Hepatocyte (in vitro differentiated cells): ENCODE results near the gene SOWAHA. TPM values are rescaled to one million over a fixed set of nuclear protein-coding genes. Genes with fewer than 3 reads are reported as not detected.

ENCODE experiments used
- DNase-seq: peaks from one replicate; pipeline ENCODE4 v3.0.0-alpha.2; 2016; ENCODE audit warnings: low spot score
- H2AFZ ChIP-seq: fragments of 200-600 bp; sonication (generic); 2 replicates; pipeline ENCODE4 v1.6.0; 2016; ENCODE audit warnings: antibody characterized with exemption, mild to moderate bottlenecking
- H3K27ac ChIP-seq: fragments of 200-600 bp; sonication (generic); 2 replicates; pipeline ENCODE4 v1.5.1; 2016; ENCODE audit warnings: mild to moderate bottlenecking
- H3K27me3 ChIP-seq: fragments of 200-600 bp; sonication (generic); 2 replicates; pipeline ENCODE4 v1.6.1; 2016
- H3K36me3 ChIP-seq: fragments of 200-600 bp; sonication (generic); replicated peaks from 2 replicates; pipeline ENCODE4 v1.5.1; 2016; ENCODE audit warnings: low read depth; ENCODE audit not compliant: insufficient read depth
- H3K4me1 ChIP-seq: fragments of 200-600 bp; sonication (generic); 2 replicates; pipeline ENCODE4 v1.5.1; 2016; ENCODE audit warnings: mild to moderate bottlenecking, moderate library complexity; ENCODE audit not compliant: insufficient read depth
- H3K4me2 ChIP-seq: fragments of 200-600 bp; sonication (generic); 2 replicates; pipeline ENCODE4 v1.6.0; 2016
- H3K4me3 ChIP-seq: fragments of 200-600 bp; sonication (generic); 2 replicates; pipeline ENCODE4 v1.5.1; 2016; ENCODE audit warnings: mild to moderate bottlenecking
- H3K79me2 ChIP-seq: fragments of 200-600 bp; sonication (generic); 2 replicates; pipeline ENCODE4 v1.6.0; 2017; ENCODE audit warnings: mild to moderate bottlenecking
- H3K9me2 ChIP-seq: fragments of 200-600 bp; sonication (generic); replicated peaks from 2 replicates; pipeline ENCODE4 v1.6.0; 2017; ENCODE audit warnings: mild to moderate bottlenecking; ENCODE audit not compliant: insufficient read depth
- H3K9me3 ChIP-seq: fragments of 200-600 bp; sonication (generic); 2 replicates; pipeline ENCODE4 v1.5.1; 2016; ENCODE audit warnings: low read depth, mild to moderate bottlenecking
- H4K20me1 ChIP-seq: fragments of 200-600 bp; sonication (generic); 2 replicates; pipeline ENCODE4 v1.6.0; 2016; ENCODE audit warnings: mild to moderate bottlenecking; ENCODE audit not compliant: insufficient read depth, poor library complexity, severe bottlenecking
- CTCF ChIP-seq: fragments of 200-600 bp; sonication (generic); IDR thresholded peaks from 2 replicates; pipeline ENCODE4 v1.5.1; 2016; ENCODE audit warnings: antibody characterized with exemption, mild to moderate bottlenecking; ENCODE audit not compliant: poor library complexity
- EZH2 ChIP-seq: fragments of 200-600 bp; sonication (generic); IDR thresholded peaks from 2 replicates; pipeline ENCODE4 v1.6.1; 2016; ENCODE audit warnings: antibody characterized with exemption, mild to moderate bottlenecking, borderline replicate concordance
- EZH2phosphoT487 ChIP-seq: fragments of 200-600 bp; sonication (generic); IDR thresholded peaks from one replicate; pipeline ENCODE4 v1.6.1; 2018; ENCODE audit warnings: antibody characterized with exemption, mild to moderate bottlenecking, low read depth, moderate library complexity; ENCODE audit not compliant: unreplicated experiment, severe bottlenecking
- WGBS: methylation state at CpG from one replicate; pipeline ENCODE4 v1.1.6; 2016; ENCODE audit warnings: low lambda C conversion rate; ENCODE audit errors: missing lambda C conversion rate; 5-methylcytosine and 5-hydroxymethylcytosine counted together
- polyA plus RNA-seq: library from polyadenylated mRNA; unstranded; fragments of >200 nt; fragmentation: Nextera tagmentation; extraction: Ambion mirVana; gene quantifications from 2 replicates; pipeline ENCODE4 v1.2.1, GENCODE V29; 2016
- total RNA-seq: library from RNA; depleted of rRNA; stranded (reverse); fragments of >200 nt; gene quantifications from 2 replicates; pipeline ENCODE4 v1.2.3, GENCODE V29; 2014

The SOWAHA gene
- total and polyA plus RNA-seq, 2 experiments from 2014 or later = 6.8 to 11.4 TPM

- WGBS = 93% methylated on average over 3 of the region's 3 CpGs
- H3K4me3 ChIP-seq = no peak overlapping the region
- H3K9me2 ChIP-seq = no peaks in the 10 kb centered on the region
- no peak overlapping the region for H3K4me2 ChIP-seq
- TF ChIP-seq CTCF (no peak), EZH2 (no peak), EZH2phosphoT487 (no peak)
- no peak overlapping the region for H3K27ac ChIP-seq
- no peaks in the 10 kb centered on the region for H3K27me3 ChIP-seq
- H3K4me1 ChIP-seq = peaks cover 7% of the 10 kb centered on the region
- no peaks in the 10 kb centered on the region for H3K9me3 ChIP-seq
- H4K20me1 ChIP-seq = no peaks in the 10 kb centered on the region
- H3K79me2 ChIP-seq = no peaks in the 10 kb centered on the region
- DNase-seq = no peak
- H3K36me3 ChIP-seq = no peaks in the 10 kb centered on the region
- H2AFZ ChIP-seq = no peak overlapping the region
Measured at GRCh38 chr5:132856011-132856410, 42.9 kb downstream of the SOWAHA start.

- Histone ChIP-seq H2AFZ (no peak overlapping the region), H3K27ac (no peak overlapping the region), H3K9me3 (no peaks in the 10 kb centered on the region), H3K4me2 (no peak overlapping the region), H3K36me3 (no peaks in the 10 kb centered on the region), H3K27me3 (no peaks in the 10 kb centered on the region), H3K4me3 (no peak overlapping the region), H3K9me2 (no peaks in the 10 kb centered on the region), H3K4me1 (no peaks in the 10 kb centered on the region), H3K79me2 (no peaks in the 10 kb centered on the region), H4K20me1 (no peaks in the 10 kb centered on the region)
- 91% methylated on average over 2 of the region's 2 CpGs for WGBS
- TF ChIP-seq EZH2phosphoT487 = no peak
- TF ChIP-seq EZH2 = no peak
- no peak for TF ChIP-seq CTCF
- no peak for DNase-seq
Measured at GRCh38 chr5:132859889-132860437, 46.9 kb downstream of the SOWAHA start.

- WGBS = 78% methylated on average over 5 of the region's 5 CpGs
- Histone ChIP-seq H3K79me2 (no peaks in the 10 kb centered on the region), H3K27me3 (no peaks in the 10 kb centered on the region), H3K4me1 (peaks cover 3% of the 10 kb centered on the region), H3K9me2 (no peaks in the 10 kb centered on the region), H3K4me3 (no peak overlapping the region), H3K9me3 (no peaks in the 10 kb centered on the region), H3K4me2 (no peak overlapping the region), H4K20me1 (no peaks in the 10 kb centered on the region), H3K36me3 (no peaks in the 10 kb centered on the region), H2AFZ (no peak overlapping the region), H3K27ac (no peak overlapping the region)
- no peak for DNase-seq
- TF ChIP-seq EZH2 = no peak
- no peak for TF ChIP-seq CTCF
- TF ChIP-seq EZH2phosphoT487 = no peak
Measured at GRCh38 chr5:132860742-132861141, 47.6 kb downstream of the SOWAHA start.
